ENCODE results near the gene SLC44A5. TPM values are rescaled to one million over a fixed set of nuclear protein-coding genes. Genes with fewer than 3 reads are reported as not detected.

The SLC44A5 gene
- total RNA-seq, 1 donor from 2014 or later: 4.1 TPM

DNA sequence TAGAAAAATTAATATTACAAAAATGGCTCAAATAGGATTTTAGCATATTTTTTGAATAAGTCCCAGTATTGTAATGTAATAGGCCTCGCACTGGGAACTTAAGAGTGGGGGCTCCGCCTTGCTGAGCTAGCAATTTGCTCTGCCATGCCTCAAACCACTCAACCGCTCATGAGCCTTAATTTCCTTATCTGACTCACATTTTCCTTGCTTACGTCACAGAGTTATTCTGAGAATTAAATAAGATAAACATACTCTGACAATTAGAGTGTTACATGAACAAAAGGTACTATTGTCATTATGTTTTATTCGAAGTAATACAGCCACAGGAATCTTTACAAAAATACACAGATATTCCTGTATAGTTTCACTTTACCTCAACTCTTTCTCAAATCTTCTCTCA, 108.1 kb downstream of the SLC44A5 start:
- no peaks in the 10 kb centered on the region for H3K27me3 Mint-ChIP-seq (ENCODE audit: low read depth)
- no peak overlapping the region for H3K27ac Mint-ChIP-seq
- peaks cover 23% of the 10 kb centered on the region for H3K9me3 Mint-ChIP-seq
- DNase-seq (ENCODE audit: low spot score in 2 of 2, unreplicated experiment in 2 of 2): no peak
- peaks cover 26% of the 10 kb centered on the region for H3K4me1 Mint-ChIP-seq
- TF ChIP-seq, protein P1, sequence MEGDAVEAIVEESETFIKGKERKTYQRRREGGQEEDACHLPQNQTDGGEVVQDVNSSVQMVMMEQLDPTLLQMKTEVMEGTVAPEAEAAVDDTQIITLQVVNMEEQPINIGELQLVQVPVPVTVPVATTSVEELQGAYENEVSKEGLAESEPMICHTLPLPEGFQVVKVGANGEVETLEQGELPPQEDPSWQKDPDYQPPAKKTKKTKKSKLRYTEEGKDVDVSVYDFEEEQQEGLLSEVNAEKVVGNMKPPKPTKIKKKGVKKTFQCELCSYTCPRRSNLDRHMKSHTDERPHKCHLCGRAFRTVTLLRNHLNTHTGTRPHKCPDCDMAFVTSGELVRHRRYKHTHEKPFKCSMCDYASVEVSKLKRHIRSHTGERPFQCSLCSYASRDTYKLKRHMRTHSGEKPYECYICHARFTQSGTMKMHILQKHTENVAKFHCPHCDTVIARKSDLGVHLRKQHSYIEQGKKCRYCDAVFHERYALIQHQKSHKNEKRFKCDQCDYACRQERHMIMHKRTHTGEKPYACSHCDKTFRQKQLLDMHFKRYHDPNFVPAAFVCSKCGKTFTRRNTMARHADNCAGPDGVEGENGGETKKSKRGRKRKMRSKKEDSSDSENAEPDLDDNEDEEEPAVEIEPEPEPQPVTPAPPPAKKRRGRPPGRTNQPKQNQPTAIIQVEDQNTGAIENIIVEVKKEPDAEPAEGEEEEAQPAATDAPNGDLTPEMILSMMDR (IDR thresholded peaks at IDR 0.05; ENCODE audit: unreplicated experiment): no peak
- no peaks in the 10 kb centered on the region for H3K36me3 Mint-ChIP-seq
- H3K4me3 Mint-ChIP-seq: no peak overlapping the region

DNA sequence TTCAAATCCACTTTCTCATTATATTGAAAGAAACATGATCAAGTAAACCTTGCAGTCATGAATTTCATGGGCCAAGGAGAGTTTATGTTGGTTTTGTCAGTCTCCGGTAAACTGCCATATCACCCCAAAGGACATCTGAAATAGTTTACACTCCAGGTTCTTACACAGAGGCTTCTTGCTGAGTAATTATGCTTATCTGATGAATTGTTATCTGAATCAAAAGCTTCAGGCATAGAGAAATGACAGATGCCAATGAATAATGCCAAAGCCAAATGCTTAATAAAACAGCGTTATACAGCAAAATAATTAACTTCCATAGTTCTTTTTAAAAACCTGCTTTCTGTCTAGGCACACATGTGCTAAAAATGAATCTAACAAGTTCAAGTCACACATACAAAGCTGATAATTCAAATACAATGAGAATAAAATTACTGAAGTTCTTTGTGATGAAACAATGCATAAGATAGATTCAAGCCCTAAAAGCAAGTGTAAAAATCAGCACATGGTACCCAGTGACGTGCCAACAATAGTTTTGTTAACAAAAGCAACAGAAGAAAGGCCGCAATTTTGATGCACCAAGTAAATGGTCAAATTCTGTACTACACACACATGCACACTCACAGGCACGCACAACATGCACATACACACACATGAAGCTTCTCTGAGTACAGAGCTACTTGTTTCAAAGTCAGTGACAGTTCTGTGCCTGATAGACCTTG, 109.2 kb downstream of the SLC44A5 start:
- H3K4me1 Mint-ChIP-seq: peaks cover 26% of the 10 kb centered on the region
- peaks cover 23% of the 10 kb centered on the region for H3K9me3 Mint-ChIP-seq
- TF ChIP-seq, protein P1 (IDR thresholded peaks at IDR 0.05; ENCODE audit: unreplicated experiment): no peak
- no peaks in the 10 kb centered on the region for H3K27me3 Mint-ChIP-seq (ENCODE audit: low read depth)
- H3K4me3 Mint-ChIP-seq: no peak overlapping the region
- H3K27ac Mint-ChIP-seq: peak overlapping the region; percentile 55
- no peak for DNase-seq (ENCODE audit: low spot score in 2 of 2, unreplicated experiment in 2 of 2)
- no peaks in the 10 kb centered on the region for H3K36me3 Mint-ChIP-seq

GRCh38 chr1:75492011-75492410, 118.9 kb downstream of the SLC44A5 start:
- no peaks in the 10 kb centered on the region for H3K4me1 Mint-ChIP-seq
- no peaks in the 10 kb centered on the region for H3K27me3 Mint-ChIP-seq (ENCODE audit: low read depth)
- H3K4me3 Mint-ChIP-seq: no peak overlapping the region
- TF ChIP-seq, protein P1 (IDR thresholded peaks at IDR 0.05; ENCODE audit: unreplicated experiment): no peak
- peaks cover 22% of the 10 kb centered on the region for H3K9me3 Mint-ChIP-seq
- peaks cover 4% of the 10 kb centered on the region for H3K36me3 Mint-ChIP-seq
- no peak overlapping the region for H3K27ac Mint-ChIP-seq
- DNase-seq (ENCODE audit: low spot score in 2 of 2, unreplicated experiment in 2 of 2): no peak

GRCh38 chr1:75487399-75487798, 123.5 kb downstream of the SLC44A5 start:
- no peak for DNase-seq (ENCODE audit: low spot score in 2 of 2, unreplicated experiment in 2 of 2)
- Mint-ChIP-seq H3K27me3 (ENCODE audit: low read depth) (no peaks in the 10 kb centered on the region), H3K36me3 (no peaks in the 10 kb centered on the region), H3K27ac (no peak overlapping the region), H3K4me1 (no peaks in the 10 kb centered on the region), H3K9me3 (peaks cover 34% of the 10 kb centered on the region), H3K4me3 (no peak overlapping the region)
- TF ChIP-seq, protein P1 (IDR thresholded peaks at IDR 0.05; ENCODE audit: unreplicated experiment): no peak

DNA sequence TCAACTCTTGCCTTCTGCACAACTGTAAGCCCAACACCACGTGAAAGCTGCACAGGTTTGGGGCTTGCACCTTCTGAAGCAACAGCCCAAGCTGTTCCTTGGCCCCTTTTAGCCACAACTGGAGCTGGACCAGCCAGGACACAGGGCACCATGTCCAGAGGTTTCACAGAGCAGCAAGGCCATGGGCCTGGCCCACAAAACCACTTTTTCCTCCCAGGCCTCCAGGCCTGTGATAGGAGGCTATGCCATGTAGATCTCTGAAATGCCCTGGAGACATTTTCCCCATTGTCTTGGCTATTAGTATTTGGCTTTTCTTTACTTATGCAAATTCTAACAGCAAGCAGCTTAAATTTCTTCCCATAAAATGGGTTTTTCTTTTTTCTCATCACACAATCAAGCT, 126.1 kb downstream of the SLC44A5 start:
- Mint-ChIP-seq H3K4me3 (no peak overlapping the region), H3K36me3 (no peaks in the 10 kb centered on the region), H3K9me3 (peaks cover 37% of the 10 kb centered on the region), H3K27me3 (ENCODE audit: low read depth) (no peaks in the 10 kb centered on the region), H3K27ac (no peak overlapping the region), H3K4me1 (no peaks in the 10 kb centered on the region)
- DNase-seq (ENCODE audit: low spot score in 2 of 2, unreplicated experiment in 2 of 2): no peak
- TF ChIP-seq, protein P1 (IDR thresholded peaks at IDR 0.05; ENCODE audit: unreplicated experiment): no peak
